Stimulated activated CD4-positive, alpha-beta T cell treated with anti-CD3 and anti-CD28 coated beads, Interleukin-4, amount 100 ng/mL, for 48 hours (primary cell): ENCODE measurements around the gene ZNRF3.
"Not testable (repeated sequence)": the region's sequence is repeated elsewhere in the genome, so short reads cannot be mapped to it uniquely, and the experiment has no call there.

Source experiments
- DNase-seq, 2 donors: peaks; one replicate each; pipeline ENCODE4 v3.0.0-alpha.2; 2020; ENCODE audit warnings: low read depth in 2 of 2

Gene ZNRF3

GRCh38 chr22:28882878-28883656, at the start of gene ZNRF3:
Gene ZNRF3, plus strand, starts transcription at chr22:28883572. Its CDS starts 195 bp downstream, at chr22:28883767.
- DNase-seq, result peak; percentile 79 to 95

GRCh38 chr22:28835630-28836189, 47.7 kb upstream of the ZNRF3 start:
- DNase-seq, result no peak

GRCh38 chr22:28837640-28838039, 45.7 kb upstream of the ZNRF3 start:
- no peak for DNase-seq

- no peak for DNase-seq
Observed at GRCh38 chr22:28838971-28839370, 44.4 kb upstream of the ZNRF3 start.

- no peak for DNase-seq
Observed at GRCh38 chr22:28841111-28841510, 42.3 kb upstream of the ZNRF3 start.

- DNase-seq, result no peak
Observed at GRCh38 chr22:28843633-28844032, 39.7 kb upstream of the ZNRF3 start.

- not testable (repeated sequence) for DNase-seq
Observed at GRCh38 chr22:28844277-28844676, 39.1 kb upstream of the ZNRF3 start.

- no peak for DNase-seq
Observed at GRCh38 chr22:28846994-28847393, 36.4 kb upstream of the ZNRF3 start.

- DNase-seq, result peak; percentile 4 to 25
Observed at GRCh38 chr22:28855355-28856094, 27.8 kb upstream of the ZNRF3 start.

- DNase-seq, result no peak
Observed at GRCh38 chr22:28856095-28856455, 27.3 kb upstream of the ZNRF3 start.

GRCh38 chr22:28857288-28857687, 26.1 kb upstream of the ZNRF3 start:
- no peak for DNase-seq

GRCh38 chr22:28864878-28865596, 18.3 kb upstream of the ZNRF3 start:
- DNase-seq, result no peak

GRCh38 chr22:28867191-28867590, 16.2 kb upstream of the ZNRF3 start:
- no peak for DNase-seq

GRCh38 chr22:28868389-28868788, 15.0 kb upstream of the ZNRF3 start:
- DNase-seq, result not testable (repeated sequence)

- DNase-seq, result no peak
Observed at GRCh38 chr22:28869736-28870135, 13.6 kb upstream of the ZNRF3 start.

- no peak for DNase-seq
Observed at GRCh38 chr22:28873183-28873963, 10.0 kb upstream of the ZNRF3 start.

- DNase-seq, result no peak
Observed at GRCh38 chr22:28874061-28874460, 9.3 kb upstream of the ZNRF3 start.

- no peak for DNase-seq
Observed at GRCh38 chr22:28874811-28875320, 8.5 kb upstream of the ZNRF3 start.

GRCh38 chr22:28882545-28882877, 861 bp upstream of the ZNRF3 start:
- DNase-seq, result no peak

- no peak for DNase-seq
Observed at GRCh38 chr22:28883657-28883916, 215 bp downstream of the ZNRF3 start.

GRCh38 chr22:28883917-28884746, 760 bp downstream of the ZNRF3 start:
- DNase-seq, result no peak
